EH (cell line): ENCODE data around the gene UNC5A.

Source experiments
- DNase-seq: peaks from one replicate; pipeline ENCODE4 v3.0.0-alpha.2; 2015; ENCODE audit warnings: low read depth

Gene UNC5A

GRCh38 chr5:176880366-176881020 is 70.1 kb downstream of the UNC5A start:
- DNase-seq: no peak

GRCh38 chr5:176881021-176881749 is 70.8 kb downstream of the UNC5A start:
- DNase-seq: no peak

GRCh38 chr5:176881816-176882566 is 71.6 kb downstream of the UNC5A start:
- no peak for DNase-seq

DNA sequence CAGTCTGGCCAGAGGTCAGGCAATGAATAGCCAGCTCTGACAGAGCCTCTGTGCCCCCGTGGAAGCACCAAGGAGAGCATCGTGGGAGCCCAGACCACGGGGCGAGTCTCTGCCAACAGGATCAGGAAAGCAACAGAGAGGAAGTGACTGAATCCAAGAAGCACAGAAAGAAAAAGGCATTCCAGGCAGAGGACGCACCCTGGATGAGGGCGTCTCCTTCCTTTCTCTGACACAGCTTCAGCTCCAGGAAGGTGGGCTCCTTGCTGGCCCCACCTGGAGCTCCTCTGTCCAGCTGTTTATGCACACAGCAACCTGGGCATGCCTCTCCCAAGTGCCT is 72.2 kb downstream of the UNC5A start:
- DNase-seq: no peak

DNA sequence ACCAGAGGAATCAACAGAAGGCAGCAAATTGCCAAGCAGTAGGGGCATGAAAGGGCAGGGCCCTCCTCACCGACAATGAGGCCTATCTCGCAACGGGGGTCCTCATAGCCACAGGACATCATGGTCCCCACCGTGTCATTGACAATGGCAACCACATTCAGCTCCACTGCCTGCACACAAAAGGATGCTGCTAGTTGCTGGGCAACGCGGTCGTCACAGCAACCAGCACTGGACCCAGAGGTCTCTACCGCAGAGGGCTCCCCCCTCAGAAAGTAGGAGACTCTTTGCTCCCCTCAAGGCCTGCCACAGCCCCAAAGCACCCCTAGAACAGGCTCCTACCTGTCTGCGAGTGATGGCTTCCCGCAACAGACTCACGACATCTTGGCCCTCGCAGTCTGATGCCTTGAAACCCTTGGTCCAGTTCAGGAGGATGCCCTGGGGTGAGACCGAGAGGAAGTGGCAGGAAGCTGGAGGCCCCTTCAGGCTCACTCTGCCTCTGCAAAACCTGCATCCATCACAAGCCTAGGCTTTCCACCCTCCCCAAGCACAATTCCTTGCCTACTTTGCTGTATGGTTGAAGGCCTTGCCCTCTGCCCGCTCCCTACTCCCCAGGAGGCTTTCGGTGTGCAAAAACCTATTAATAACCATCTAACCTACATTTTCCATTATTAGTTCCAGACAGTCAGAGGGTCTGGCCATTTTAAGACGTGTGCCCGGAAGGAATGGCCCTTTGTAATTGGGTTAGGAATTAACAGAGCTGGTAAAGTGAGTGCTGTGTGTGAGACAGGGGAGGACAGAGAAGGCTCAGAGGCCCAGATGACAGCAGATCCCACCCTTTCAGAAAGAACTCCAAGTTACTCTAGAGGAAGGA is 73.6 kb downstream of the UNC5A start:
- no peak for DNase-seq

DNA sequence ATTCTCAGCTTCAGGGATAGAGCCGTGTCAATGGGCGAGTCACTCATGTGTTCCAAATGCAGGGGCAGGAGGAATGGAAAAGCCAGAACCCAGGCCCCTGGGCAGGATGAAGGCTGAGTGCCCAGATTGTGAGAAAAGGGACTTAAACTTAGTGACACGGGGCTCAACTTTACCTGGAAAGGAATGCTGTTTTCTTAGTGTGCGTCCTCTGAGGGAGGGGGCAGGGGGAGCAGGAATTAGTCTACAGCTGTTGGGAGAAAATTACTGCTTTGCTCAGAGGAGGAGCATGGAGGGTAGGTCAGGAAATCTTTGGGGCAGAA is 74.2 kb downstream of the UNC5A start:
- DNase-seq: no peak

GRCh38 chr5:176886336-176887251 is 76.2 kb downstream of the UNC5A start:
- no peak for DNase-seq

- no peak for DNase-seq
These were observed 77.0 kb downstream of the UNC5A start for GRCh38 chr5:176887252-176887849.

- DNase-seq: no peak
These were observed 77.9 kb downstream of the UNC5A start for GRCh38 chr5:176888016-176888864.

- no peak for DNase-seq
These were observed 78.5 kb downstream of the UNC5A start for GRCh38 chr5:176888865-176889165.

DNA sequence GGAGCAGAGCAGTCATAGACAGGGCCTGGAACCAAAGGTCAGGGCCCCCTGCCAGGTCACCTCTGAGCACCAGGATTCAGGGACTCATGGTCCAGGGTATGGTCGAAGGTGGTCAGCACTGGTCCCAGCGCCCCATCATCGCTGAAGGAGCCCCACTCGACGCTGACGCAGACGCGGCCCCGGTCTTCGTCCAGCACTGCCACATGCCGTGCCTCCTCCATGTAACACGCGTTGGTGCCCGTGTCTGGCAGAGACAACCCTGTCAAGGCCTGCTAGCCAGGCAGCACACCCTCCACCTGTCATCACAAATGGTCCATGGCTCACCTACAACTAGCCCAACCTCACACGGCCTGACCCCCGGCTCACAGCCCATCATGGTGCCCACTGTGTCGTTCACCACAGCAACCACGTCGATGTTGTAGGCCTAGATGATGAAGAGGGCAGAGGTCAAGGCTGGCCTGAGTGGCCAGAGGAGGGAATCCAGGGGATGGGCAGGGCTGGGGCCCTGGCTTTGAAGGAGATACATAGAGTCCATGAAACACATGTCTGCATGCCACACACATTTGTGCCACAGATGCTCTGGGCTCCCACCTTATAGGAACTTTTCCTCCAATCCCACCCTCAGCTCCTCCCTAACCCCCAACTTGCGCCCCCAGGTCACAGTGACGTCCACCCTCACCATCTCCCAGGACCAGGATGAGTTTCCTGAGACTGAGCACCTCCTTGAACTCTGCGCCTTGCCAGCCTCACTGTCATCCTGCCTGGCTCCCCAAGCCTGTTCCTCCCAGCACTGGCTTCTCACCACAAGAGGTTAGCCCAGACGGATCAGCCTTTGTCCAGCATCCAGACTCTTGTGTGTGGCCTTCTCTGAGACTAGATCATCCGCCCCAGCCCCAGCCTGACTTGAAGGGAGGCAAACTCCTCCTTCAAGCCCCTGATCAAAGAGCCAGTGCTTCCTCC is 79.2 kb downstream of the UNC5A start:
- no peak for DNase-seq

GRCh38 chr5:176890455-176891330 is 80.3 kb downstream of the UNC5A start:
- no peak for DNase-seq

- DNase-seq: no peak
These were observed 81.1 kb downstream of the UNC5A start for GRCh38 chr5:176891331-176891958.

DNA sequence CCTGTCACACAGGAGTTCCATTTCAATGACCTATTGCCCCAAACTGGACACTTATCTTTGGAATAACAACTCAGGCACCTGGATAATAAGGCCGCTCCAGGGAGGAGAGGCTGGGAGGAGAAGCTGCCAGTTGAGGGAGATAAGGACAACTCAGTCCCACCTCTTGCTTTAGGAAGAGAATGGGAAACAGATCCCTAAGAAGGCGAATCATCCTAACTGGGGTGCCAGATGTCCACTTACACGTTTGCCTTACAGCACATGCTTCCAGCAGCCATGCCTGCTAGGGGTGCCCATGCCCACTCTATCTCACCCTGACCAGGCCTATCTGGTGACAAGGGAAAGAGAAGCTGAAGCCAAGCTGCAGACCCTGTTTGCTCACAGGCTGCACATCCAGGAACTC is 82.3 kb downstream of the UNC5A start:
- DNase-seq: no peak

DNA sequence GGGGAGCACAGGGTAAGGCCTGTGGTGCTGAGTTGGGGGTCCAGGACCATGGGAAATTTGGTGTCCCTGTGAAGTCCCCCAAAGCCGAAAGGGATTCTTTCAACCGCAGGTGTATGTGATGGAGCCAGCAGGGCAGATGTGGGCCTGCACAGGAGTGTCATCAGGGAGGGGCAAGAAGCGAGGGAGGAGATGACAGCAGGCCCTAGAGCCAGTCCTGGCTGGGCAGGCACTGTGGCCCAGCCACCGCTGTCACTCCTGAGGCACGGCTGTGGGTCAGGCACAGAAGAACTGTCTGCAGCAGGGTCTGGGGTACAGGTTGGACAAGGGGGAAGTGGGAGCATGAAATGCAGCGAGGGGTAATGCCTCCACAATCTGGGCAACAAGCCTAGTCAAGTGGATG is 83.9 kb downstream of the UNC5A start:
- DNase-seq: no peak

DNA sequence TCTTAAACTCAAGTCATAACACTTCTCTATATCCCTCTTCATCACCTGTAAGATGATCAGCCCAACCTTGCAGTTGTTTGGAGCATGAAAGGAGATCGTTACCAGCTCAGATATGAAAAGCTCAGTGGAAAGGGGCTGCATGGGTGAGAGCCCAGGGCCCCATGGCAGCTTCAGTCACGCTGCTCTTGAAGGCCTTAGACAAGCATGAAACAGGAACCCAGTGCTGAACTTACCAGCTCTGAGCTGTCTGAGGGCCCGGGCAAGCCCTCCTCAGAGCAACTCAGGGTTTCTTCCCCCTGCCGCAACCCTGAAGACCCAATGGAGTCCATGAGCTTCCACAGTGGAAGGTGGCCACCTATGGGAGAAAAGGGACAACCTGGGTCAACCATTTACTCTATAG is 85.5 kb downstream of the UNC5A start:
- DNase-seq: no peak

DNA sequence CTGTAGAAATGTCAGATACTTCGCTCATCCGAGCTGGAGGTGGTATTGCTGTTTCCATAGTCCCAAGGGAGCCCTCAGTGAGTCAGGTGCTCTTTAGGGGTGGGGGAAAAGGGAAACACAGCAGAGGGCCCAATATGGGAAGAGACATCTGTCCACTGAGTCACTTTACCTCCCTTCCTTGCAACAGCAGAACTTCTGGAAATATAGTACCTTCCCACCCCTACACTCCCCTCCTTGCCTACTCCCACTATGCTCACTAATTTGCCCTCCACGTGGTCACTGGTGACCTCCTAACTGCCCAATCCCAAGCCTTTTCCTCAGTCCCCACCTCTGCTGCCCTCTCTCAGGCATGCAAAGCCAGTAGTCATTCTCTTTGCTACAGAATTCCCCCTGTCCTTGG is 86.9 kb downstream of the UNC5A start:
- DNase-seq: no peak
